ENCODE measurements around the gene BAIAP3.
A peak's percentile ranks its signal among the peaks of the same experiment; 100 is the strongest.

BAIAP3 gene

DNA sequence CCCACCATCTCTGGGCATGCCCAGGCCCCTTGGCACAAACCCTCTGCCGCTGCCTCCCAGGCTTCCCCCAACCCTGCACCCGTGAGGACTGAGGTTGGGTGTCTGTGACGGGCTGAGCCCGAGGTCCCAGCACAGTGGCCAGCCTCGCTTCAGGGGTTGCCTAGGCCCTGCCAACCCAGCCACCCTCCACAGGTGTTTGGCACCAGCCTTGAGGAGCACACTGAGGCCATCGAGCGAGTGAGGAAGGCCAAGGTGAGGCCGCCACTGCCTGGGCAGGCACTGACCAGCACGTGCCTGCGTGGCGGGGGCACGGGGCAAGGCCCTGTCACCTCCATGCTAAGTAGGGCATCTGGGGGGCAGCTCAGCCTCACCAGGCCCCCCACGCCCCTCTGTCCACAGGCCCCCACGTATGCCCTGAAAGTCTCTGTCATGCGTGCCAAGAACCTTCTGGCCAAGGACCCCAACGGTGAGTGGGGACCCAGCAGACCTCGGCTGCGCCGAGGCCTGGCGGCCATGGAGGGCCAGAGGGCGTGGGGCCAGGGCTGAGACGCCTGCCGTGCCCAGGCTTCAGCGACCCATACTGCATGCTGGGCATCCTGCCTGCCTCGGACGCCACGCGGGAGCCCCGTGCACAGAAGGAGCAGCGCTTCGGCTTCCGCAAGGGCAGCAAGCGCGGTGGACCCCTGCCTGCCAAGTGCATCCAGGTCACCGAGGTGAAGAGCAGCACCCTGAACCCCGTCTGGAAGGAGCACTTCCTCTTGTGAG lies 7.5 kb downstream of the BAIAP3 start:
- H3K27ac ChIP-seq = no peak overlapping the region
- TF ChIP-seq, protein P1, sequence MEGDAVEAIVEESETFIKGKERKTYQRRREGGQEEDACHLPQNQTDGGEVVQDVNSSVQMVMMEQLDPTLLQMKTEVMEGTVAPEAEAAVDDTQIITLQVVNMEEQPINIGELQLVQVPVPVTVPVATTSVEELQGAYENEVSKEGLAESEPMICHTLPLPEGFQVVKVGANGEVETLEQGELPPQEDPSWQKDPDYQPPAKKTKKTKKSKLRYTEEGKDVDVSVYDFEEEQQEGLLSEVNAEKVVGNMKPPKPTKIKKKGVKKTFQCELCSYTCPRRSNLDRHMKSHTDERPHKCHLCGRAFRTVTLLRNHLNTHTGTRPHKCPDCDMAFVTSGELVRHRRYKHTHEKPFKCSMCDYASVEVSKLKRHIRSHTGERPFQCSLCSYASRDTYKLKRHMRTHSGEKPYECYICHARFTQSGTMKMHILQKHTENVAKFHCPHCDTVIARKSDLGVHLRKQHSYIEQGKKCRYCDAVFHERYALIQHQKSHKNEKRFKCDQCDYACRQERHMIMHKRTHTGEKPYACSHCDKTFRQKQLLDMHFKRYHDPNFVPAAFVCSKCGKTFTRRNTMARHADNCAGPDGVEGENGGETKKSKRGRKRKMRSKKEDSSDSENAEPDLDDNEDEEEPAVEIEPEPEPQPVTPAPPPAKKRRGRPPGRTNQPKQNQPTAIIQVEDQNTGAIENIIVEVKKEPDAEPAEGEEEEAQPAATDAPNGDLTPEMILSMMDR (conservative IDR thresholded peaks at IDR 0.05) = no peak

DNA sequence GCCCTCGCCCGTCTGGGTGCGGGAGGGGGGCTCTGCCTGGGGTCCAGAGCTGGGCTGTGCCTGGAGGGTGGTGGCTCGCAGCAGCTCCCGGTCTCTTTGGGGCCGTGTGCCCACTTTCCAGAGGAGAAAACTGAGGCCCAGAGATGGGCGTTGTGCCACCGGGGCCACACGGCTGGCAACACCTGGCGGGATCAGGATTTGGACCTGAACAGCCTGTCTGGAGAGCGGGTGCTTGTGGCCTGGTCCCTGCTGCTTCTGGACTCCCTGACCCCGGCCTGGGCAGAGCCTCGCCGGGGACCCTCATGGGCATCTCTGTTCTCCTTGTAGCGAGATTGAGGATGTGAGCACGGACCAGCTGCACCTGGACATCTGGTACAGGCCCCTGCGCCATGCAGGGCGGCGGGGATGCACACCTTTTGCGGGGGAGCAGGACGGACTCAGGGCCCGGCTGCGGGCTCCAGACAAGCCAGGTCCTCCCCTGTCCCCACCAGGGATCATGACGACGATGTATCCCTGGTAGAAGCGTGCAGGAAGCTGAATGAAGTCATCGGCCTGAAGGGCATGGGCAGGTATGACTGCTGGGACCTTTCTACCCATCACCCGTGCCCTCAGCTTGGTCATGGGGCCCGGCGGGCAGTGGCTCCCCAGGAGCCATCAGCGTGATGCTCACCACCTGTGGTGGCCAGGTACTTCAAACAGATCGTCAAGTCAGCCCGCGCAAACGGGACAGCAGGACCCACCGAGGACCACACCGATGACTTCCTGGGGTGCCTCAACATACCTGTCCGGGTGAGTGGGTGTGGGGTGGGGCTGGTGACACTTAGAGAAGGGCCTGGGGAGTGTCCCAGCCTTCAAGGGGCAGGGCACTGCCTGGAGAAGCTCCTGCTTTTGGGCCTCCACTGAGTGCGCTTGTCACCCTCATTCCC lies 8.3 kb downstream of the BAIAP3 start:
- no peak overlapping the region for H3K27ac ChIP-seq
- TF ChIP-seq, protein P1 (conservative IDR thresholded peaks at IDR 0.05) = no peak

DNA sequence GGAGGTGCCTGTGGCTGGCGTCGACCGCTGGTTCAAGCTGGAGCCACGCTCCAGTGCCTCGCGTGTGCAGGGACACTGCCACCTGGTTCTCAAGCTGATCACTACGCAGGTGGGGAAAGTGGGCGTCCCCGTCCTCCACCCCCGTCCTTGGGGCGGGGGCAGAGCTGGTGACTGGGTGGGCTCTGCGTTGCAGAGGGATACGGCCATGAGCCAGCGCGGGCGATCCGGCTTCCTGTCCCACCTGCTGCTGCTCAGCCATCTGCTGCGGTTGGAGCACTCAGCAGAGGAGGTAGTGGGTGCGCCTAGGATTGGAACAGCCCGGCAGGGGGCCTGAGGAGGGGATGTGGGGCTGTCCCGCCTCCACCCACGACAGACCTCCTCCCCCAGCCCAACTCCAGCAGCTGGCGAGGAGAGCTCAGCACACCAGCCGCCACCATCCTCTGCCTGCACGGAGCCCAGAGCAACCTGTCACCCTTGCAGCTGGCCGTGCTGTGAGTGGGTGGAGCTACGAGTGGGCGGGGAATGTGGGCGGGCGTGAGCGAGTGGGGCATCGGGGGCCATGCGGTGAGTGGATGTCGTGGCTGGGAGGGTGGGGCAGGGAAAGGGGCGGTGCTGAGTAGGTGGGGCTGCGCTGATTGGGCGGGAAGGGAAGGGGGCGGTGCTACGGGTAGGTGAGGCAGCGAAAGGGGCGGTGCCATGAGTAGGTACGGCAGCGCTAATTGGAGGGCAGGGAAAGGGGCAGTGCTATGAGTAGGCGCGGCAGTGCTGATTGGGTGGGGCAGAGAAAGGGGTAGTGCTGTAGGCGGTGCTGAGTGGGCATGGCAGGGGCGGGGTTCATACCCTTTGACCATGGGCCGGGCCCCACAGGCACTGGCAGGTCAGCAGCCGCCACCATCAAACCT lies 9.3 kb downstream of the BAIAP3 start:
- H3K27ac ChIP-seq = peak overlapping the region; percentile 22; the same call in 1 of the 2 replicates

DNA sequence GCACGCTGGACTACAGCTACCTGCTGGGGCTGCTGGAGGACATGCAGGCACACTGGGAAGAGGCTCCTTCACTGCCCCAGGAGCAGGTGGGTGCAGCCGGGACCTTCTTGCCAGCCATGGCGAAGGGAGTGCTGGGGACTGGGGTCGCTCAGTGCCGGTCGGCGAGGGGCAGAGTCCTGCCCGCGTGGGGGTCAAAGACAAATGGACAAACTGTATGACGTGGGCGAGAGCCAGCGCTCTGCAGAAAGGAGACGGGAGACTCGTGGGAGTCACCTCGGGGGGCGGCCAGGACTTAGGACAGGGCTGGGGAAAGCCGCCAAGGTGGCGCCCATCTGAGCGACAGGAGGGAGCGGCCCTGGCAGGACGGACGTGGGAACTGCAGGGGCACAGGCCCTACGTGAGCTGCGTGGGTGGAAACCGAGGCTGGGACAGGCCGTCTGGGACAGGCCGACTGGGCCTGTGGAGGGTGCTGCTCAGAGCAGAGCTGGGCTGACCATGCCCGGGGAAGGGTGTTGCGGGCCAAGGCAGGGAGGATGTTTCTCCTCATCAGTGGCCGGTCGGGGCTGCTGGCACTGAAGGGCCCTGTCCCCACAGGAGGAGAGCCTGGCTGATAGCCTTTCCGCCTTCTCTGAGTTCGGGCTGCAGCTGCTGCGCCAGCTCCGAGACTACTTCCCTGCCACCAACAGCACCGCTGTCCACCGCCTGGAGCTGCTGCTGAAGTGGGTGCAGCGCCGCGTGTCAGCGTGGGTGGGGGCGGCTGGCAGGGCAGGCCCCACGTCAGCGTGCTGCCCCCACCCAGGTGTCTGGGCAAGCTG lies 10.2 kb downstream of the BAIAP3 start:
- TF ChIP-seq, protein P1 (conservative IDR thresholded peaks at IDR 0.05) = no peak
- peak overlapping the region; percentile 22; the same call in 1 of the 2 replicates for H3K27ac ChIP-seq

More for the DNA sequence above, 9.3 kb downstream of the BAIAP3 start:
- TF ChIP-seq, protein P1 (conservative IDR thresholded peaks at IDR 0.05) = no peak; the same call in 1 of the 2 replicates

DNA sequence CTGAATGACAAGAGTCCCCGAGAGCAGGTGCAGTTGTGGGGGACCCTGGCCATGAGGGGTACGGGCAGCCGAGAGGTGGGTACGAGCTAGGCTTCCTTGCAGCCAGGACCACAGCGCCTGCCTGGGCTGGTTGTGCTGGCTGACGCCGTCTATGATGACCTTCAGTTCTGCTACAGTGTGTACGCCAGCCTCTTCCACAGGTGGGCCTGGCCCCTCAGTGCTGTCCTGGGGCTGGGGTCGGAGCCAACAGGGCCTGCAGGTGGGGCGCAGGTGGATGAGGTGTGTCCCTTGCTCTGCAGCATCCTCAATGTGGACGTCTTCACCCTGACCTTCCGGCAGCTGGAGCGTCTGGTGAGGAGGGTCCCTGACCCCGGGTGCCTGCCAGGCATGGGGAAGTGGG lies 11.1 kb downstream of the BAIAP3 start:
- no peak overlapping the region for H3K27ac ChIP-seq
- TF ChIP-seq, protein P1 (conservative IDR thresholded peaks at IDR 0.05) = no peak

DNA sequence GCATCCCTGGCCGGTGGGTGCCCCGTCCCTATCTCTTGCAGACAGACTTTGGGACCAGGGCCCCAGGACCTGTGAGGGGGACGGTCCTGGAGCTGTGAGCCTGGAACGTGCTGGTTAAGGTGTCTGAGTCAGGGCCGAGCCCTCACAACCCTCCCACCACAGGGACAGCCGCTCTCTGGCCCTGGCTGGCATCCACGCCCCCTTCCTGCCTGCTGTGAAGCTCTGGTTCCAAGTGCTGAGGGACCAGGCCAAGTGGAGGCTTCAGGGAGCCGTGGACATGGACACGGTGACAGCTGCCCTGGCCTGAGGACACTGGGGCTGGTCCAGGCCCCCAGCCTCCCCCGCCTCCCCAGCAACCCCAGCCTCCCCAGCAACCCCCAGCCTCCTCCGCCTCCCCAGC lies 11.6 kb downstream of the BAIAP3 start:
- TF ChIP-seq, protein P1 (conservative IDR thresholded peaks at IDR 0.05) = no peak
- H3K27ac ChIP-seq = no peak overlapping the region

Data from VCaP (cell line).